Activated CD4-positive, CD25-positive, alpha-beta regulatory T cell treated with anti-CD3 and anti-CD28 coated beads, Interleukin-2, amount 50 U/mL, for 24 hours (primary cell): ENCODE data around the gene SLC25A40.
"Not testable (repeated sequence)": the region's sequence is repeated elsewhere in the genome, so short reads cannot be mapped to it uniquely, and the experiment has no call there.

Source experiments
- ATAC-seq, 2 donors: fragments of 150-1000 bp; cut with Tn5 transposase; one replicate each; pipeline ENCODE4 v1.10.0; 2021; ENCODE audit warnings: mild to moderate bottlenecking in 1 of 2, moderate library complexity in 1 of 2

The SLC25A40 gene, protein sequence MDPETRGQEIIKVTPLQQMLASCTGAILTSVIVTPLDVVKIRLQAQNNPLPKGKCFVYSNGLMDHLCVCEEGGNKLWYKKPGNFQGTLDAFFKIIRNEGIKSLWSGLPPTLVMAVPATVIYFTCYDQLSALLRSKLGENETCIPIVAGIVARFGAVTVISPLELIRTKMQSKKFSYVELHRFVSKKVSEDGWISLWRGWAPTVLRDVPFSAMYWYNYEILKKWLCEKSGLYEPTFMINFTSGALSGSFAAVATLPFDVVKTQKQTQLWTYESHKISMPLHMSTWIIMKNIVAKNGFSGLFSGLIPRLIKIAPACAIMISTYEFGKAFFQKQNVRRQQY

DNA sequence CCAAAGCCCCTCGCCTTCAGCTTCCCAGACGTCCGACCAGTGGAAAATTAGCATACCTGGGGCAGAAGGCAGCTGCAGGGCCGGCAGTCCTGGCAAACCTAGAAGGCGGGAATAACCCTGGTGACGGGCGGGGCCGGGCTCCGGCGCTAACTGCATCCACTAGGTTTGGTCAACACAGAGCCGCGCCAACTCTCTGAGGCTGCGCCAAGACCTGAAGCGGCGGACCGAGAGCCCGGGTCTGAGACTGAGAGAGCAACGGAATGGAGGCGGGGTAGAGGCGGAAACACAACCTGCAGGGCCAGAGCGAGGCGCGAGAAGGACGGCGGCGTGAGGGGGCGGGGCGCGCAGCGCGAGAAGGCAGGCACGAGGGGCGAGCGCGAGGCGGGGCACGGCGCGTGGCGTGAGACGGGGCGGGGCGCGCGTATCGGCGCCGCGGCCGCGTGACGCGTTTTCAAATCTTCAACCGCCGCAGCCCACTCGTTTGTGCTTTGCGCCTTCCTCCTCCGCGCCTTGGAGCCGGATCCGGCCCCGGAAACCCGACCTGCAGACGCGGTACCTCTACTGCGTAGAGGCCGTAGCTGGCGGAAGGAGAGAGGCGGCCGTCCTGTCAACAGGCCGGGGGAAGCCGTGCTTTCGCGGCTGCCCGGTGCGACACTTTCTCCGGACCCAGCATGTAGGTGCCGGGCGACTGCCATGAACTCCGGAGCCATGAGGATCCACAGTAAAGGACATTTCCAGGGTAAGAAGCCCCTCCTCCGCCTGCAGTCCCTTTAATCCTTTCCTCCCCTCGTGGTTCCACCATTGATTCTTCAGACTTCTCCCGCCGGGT is at the start of gene SLC25A40, which contains the start of gene DBF4:
Gene SLC25A40, minus strand, starts transcription at position 321 of the 829 bp plus-strand sequence. CDS start 17,633 bp downstream, outside the sequence.
Gene DBF4, plus strand, starts transcription at position 454 of the 829 bp plus-strand sequence. Its CDS starts 240 bp downstream, at position 694.
- peak; percentile 94 to 95 for ATAC-seq

DNA sequence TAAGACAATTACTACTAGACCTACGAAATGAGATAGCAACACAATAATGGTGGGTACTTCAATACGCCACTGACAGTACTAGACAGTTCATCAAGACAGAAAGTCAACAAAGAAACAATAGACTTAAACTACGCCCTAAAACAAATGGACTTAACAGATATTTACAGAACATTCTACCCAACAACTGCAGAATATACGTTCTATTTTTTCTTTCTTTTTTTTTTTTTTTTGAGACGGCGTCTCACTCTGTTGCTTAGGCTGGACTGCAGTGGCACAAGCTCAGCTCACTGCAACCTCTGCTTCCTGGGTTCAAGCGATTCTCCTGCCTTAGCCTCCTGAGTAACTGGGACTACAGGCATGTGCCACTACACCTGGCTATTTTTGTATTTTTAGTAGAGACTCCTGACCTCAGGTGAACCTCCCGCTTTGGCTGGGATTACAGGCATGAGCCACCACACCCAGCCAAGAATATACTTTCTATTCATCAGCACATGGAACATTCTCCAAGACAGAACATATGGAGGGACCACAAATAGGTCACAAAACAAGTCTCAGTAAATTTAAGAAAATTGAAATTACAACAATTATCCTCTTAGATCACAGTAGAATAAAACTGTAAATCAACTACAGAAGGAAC is 46.7 kb upstream of the SLC25A40 start:
- not testable (repeated sequence) for ATAC-seq

DNA sequence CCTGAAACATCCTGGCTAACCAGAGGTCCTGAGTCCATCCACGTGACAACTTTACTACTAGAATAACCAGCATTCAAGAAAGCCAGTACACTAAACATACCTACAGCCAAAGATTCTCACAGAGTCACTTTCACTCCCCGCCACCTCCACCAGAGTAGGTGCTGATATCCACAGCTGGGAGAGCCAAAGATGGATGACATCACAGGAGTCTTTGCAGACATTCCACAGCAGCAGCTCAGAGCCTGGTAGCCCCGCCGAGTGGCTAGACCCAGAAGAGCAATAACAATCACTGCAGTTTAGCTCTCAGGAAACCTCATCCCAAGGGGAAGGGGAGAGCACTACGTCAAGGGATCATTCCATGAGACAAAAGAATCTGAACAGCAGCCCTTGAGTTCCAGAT is 44.4 kb upstream of the SLC25A40 start:
- no peak for ATAC-seq

DNA sequence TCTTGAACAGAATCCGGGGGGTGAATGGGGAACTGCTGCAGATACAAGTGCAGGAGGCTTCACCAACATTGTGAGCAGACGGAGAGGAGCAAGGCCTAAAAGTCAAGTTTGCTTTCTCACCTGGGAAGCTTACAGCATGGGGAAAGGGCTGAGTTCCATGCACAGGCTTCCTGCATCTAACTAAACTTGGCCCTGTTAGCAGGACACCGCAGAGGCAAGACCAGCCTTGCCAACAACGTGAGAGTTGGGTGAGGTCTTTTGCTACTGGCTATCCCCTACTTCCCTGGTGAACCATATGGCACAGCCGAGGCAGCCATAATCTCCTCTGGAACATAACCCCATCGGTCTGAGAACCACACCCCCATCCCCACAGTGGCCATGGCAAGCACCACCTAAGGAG is 43.7 kb upstream of the SLC25A40 start:
- ATAC-seq = no peak

DNA sequence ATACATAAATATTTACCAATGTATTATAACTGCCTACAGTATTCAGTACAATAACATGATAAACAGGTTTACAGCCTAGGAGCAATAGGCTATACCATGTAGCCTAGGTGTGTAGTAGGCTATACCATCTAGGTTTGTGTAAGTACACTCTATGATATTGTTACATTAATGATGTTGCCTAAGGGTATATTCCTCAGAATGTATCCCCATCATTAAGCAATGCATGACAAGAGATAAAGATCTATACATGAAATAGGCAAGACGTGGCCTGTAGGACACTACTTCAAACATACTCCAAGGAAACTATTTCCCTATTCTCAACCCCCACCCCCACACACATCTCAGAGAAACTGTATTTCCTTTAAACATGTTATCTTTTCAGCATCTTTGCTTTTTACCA is 42.6 kb upstream of the SLC25A40 start:
- ATAC-seq = no peak

DNA sequence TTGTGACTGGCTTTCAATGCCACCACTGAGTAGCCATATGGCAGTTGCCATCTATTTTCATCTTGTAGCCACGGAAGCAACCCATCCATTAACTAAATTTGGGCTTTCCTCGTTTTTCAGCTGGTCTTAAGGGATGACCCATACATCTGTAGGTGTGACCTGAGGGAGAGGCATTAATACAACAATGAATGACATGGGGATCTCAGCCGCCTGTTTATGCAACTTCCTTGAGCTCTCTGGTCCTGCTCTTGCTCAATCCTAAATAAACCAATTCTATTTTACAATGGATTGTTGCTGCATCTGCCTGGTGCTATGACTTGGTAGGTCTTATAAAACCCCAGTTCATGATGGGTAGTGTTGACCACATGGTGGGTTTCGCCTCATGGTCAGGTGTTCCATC is 36.0 kb upstream of the SLC25A40 start:
- ATAC-seq = no peak

DNA sequence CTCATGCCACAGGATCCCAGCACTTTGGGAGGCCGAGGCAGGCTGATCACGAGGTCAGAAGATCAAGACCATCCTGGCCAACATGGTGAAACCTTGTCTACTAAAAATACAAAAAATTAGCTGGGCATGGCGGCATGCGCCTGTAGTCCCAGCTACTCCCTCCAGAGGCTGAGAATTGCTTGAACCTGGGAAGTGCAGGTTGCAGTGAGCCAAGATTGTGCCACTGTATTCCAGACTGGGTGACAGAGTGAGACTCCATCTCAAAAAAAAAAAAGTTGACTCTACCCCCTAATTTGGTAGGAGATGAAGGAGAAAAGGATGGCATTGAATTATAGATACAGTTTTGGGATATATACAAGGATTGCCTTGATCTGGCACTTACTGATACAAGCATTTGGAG is 32.7 kb upstream of the SLC25A40 start:
- ATAC-seq = not testable (repeated sequence)

DNA sequence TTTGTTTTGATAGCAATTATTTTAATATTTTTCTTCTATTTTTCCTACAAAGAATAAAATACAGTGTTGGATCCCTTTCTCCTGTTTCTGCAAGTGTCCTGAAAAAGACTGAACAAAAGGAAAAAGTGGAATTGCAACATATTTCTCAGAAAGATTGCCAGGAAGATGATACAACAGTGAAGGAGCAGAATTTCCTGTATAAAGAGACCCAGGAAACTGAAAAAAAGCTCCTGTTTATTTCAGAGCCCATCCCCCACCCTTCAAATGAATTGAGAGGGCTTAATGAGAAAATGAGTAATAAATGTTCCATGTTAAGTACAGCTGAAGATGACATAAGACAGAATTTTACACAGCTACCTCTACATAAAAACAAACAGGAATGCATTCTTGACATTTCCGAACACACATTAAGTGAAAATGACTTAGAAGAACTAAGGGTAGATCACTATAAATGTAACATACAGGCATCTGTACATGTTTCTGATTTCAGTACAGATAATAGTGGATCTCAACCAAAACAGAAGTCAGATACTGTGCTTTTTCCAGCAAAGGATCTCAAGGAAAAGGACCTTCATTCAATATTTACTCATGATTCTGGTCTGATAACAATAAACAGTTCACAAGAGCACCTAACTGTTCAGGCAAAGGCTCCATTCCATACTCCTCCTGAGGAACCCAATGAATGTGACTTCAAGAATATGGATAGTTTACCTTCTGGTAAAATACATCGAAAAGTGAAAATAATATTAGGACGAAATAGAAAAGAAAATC is 31.2 kb upstream of the SLC25A40 start:
- ATAC-seq = not testable (repeated sequence)

DNA sequence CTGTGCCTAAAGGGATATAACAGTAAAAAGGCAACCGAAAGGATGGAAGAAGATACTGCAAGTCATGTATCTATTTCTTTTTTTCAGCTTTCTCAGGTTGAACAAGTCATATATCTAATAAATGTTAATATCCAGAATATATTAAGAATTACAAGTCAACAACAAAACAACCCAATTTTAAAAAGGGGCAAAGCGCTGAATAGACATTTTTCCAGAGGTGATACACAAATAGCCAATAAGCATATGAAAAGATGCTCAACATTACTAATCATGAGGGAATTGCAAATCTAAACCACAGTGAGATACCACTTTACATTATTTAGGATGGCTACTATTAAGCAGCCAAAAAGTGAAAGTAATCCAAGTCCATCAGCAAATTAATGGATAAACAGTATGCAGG is 23.1 kb upstream of the SLC25A40 start:
- no peak for ATAC-seq

DNA sequence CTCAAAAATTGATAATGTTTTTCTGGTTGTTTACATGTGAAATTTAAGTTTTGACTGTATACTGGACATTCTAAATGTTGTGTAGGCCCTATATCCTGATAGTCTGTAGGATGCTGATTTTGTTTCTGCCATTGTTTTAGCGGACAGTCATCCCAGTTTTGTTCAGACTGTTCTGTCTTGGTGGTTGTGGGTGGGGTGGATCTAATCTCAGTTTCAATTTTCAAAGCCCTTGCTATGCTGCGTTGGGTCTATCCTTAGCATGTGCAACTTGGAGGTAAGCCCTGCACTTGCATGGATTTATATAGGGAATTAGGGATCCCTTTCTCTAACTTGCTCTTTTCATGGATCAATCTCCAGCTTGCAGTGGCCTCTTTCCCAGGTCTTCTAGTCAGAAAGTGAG is 19.2 kb upstream of the SLC25A40 start:
- ATAC-seq = no peak

DNA sequence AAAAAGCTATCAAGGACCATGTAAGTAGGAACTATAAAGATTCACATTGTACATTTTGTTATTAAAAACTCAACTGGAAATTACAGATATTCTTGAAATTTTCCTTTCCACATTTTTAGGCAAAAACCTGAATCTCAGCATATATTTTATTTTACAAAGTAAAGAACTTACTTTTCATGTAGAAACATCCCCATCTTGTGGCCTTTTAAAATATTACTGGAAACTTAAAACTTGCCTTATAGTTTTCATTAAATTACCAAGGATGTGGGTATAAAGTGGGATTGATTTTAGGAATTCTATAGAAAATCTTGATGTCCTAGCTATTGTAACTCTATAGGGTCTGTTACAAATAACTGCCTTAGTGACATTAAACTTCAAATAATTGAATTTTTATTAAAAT is 10.7 kb upstream of the SLC25A40 start:
- no peak for ATAC-seq

DNA sequence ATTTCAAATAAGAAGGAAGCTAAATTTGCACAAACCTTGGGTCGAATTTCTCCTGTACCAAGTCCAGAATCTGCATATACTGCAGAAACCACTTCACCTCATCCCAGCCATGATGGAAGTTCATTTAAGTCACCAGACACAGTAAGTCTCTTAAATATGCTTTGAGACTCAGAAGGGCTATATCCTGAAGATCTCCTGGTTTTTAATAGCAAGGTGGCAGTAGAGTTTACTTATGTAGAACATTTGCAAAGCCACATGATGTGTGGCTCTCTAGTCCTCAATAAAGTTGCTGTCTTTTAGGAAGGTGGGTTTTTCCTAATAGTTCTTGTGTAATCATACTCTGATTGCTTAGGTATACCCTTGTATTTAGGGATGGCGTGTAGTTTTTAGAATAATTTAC is 8.9 kb upstream of the SLC25A40 start:
- ATAC-seq = no peak

DNA sequence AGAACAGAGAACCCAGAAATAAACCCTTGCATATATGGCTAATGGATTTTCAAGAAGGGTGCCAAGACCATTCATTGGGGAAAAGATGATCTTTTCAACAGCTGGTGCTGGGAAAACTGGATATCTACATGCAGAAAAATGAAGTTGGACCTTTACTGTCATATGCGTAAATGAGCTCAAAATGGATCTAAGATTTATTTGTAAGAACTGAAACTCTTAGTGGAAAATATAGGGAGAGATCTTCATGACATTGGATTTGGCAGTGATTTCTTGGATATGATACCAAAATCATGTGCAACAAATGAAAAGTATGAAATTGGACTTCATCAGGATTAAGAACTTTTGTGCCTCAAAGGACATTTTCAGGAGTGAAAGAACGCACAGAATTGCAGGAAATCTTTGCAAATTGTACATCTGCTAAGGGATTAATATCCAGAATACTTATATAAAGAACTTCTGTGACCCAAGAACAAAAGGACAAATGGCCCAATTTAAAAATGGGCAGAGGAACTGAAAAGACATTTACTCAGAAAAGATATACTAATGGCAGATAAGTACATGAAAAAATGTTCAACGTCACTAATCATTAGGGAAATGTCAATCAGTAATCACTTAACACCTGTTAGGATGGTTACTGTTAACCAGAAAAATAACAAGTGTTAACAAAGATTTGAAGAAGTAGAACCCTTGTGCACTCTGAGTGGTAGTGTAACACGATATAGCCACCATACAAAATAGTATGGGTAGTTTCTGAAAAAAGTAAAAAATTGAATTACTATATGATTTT is 6.2 kb upstream of the SLC25A40 start:
- ATAC-seq = no peak

DNA sequence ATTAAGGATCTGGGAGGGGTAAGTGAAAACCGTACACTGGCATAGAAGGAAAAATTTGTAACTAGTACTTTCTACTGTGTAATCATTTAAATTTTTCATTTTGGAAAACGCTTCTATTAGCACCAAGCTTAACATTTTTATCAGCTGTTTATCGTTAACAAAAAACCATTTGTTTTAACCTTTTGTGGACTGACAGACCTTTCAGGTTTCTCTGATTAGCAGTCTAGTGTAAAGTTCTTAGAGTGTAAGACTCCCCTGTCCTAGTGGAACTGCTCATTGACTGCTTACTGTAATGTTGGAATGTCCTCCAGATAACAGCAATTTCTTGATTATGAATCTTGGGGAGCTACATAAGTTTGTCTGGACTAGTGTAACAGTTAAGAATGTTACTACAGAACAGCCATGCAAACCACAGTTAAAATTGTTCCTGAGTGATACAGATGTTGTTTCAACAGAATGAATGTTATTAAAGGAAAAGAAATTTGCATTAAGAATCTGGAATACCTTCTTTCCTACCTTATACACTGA is 2.1 kb upstream of the SLC25A40 start:
- ATAC-seq = no peak

DNA sequence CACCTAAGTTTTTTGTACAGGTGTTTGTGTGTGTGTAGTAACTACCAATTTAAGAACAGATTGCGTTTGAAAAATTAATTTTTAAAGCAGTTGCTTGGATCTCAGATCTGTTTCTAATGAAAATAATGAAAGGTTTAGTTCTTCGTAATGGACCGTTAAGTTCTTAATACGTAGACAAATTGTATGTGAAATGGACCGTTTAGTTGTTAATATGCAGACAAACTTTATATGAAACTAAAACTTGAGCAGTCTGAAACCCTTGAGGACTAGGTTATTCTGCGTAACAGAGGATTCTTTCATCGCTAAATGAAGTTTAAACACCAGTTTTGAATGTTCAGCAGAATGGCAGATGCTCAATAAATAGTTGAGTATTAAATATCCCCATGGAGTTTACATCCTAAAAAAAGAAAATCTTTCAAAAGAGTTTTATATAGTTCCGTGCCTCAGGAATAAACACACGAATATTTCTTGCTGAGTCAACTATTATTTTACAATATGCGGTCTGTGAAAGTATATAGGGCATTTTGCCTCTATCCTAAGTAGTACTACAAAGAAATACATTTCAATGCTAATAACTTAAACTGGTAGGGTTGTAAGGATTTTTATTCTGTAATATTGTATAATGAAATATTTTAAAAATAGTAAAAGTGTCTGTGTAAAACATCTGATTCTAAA is 1.3 kb upstream of the SLC25A40 start:
- no peak for ATAC-seq

DNA sequence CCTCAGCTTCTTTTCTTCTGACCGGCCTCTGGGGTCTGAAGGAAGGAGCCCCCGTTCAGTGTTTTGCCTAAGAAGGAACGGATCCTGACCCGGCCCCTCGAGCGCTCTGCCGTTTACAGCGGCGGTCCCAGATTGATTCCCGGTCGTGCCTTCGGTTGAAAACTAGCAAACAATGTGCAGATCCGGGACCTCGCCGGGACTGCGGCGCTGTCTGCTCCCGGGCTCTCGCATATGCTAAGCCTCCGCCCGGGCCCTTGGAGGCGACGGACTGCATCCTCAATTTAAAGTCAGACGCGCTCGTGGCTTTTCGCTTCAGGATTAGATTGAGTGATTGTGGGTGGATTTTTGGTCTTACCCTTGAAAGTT is 692 bp upstream of the SLC25A40 start:
- peak in 1 of 2 donors; percentile 9 for ATAC-seq

DNA sequence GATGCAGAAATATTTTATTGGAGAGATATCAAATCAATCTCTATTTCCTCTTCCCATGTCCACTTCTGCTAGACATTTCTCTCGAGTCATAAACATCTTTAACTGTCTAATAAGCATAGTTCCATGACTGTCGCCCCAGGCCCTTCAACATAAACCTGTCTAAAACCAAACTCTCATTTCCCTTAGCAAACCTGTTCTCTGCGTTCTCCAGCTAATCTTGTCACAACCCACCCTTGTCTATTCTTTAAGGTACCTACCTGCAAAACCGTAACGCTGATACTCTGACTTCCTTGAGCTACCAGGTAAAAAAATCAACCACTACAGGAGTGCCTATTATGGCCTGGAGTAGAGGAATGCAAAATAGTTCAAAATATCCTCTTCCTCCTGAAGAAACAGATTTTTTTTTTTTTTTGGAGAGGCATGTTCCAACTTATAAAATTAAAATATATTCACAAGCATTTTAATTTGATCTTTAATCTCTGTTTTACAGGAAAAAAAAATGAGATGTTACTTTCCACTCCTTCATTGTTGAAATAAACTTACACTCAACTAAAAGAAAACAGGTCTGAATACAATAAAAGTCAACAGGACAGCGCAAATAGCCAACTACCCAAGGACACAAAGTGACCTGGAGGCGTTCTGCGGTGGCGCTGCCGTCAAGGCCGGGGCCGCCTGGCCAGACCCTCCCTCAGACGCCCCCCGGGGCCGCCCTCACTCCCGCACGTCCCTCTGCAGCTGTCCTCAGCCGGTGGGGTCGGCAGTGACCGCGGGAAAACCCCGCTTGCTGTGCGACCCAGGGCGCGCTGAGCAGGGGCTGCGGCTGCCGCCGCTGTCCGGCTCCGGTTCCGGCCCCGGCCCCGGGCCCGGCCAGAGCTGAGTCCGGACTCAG is 765 bp downstream of the SLC25A40 start:
- no peak for ATAC-seq

DNA sequence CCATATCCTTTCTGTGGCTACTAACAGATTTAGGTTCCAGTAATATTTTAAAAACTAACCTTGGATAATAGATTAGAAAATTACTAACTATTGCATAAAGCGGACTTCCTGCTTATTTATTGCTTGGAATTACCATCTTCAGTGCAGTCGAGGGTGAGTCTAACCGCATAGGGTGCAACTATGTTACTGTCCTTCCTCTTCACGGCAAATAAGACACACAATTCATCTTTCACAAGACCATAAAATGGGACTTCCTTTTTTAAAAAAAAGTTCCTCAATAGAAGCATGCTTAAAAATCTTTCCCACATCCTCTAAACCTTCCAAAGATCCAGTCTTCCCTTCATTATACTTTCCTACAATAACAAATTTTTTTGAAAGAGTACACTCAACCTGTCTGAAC is 2.1 kb downstream of the SLC25A40 start:
- no peak for ATAC-seq

DNA sequence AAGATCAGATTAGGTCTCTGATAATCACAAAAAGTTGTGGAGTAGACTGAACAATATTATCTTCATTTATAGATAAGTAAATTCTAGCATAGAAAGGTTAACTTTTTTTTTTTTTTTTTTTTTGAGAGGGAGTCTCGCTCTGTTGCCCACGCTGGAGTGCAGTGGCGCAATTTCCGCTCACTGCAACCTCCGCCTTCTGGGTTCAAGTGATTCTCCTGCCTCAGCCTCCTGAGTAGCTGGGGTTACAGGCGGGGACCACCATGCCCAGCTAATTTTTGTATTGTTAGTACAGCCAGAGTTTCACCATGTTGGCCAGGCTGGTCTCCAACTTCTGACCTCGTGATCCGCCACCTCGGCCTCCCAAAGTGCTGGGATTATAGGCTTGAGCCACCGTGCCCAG is 2.8 kb downstream of the SLC25A40 start:
- ATAC-seq = not testable (repeated sequence)

DNA sequence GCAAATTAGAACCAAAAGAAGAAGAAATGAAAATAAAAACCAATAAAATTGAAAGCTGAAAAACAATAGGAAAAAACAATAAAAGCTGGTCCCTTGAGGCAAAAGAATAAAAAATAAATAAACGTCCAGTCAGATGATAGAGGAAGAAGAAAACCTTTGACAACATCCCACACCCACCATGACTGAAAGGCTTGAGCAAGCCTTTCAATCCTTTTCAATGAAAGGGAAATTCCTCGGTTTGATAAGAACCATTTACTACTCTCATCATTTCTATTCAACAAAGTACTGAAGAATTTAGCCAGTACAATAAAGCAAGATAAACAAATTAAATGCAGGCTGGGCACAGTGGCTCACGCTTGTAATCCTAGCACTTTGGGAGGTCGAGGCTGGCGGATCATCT is 3.8 kb downstream of the SLC25A40 start:
- no peak for ATAC-seq
